ENCODE measurements around the gene DHRS1. TPM values are rescaled to one million over a fixed set of nuclear protein-coding genes. Genes with fewer than 3 reads are reported as not detected.

The DHRS1 gene
- total RNA-seq, 2 experiments from 2014 or later: 14.7 to 14.9 TPM

Other genes starting within 250 kb of the DHRS1 start
- gene CARMIL3, start 247.8 kb downstream of the DHRS1 start, total RNA-seq: under 1 TPM; 0.75 to 1.00 TPM
- gene CPNE6, start 228.2 kb downstream of the DHRS1 start, total RNA-seq: not detected
- 100 to 1,000 TPM; 118 to 125 TPM for gene PCK2, start 205.5 kb downstream of the DHRS1 start, total RNA-seq
- 10 to 100 TPM; 85.6 to 91.8 TPM for gene DCAF11, start 185.0 kb downstream of the DHRS1 start, total RNA-seq
- gene NRL, start 184.8 kb downstream of the DHRS1 start, total RNA-seq: 1 to 10 TPM; 1.2 to 1.9 TPM
- under 1 TPM in 1 of 2 experiments, not detected in 1; 0.86 TPM for gene FITM1, start 169.1 kb downstream of the DHRS1 start, total RNA-seq
- gene PSME1, start 163.6 kb downstream of the DHRS1 start, total RNA-seq: 100 to 1,000 TPM; 403 to 427 TPM
- gene EMC9, start 158.2 kb downstream of the DHRS1 start, total RNA-seq: 10 to 100 TPM; 40.0 to 40.9 TPM
- 100 to 1,000 TPM; 404 to 411 TPM for gene PSME2, start 153.2 kb downstream of the DHRS1 start, total RNA-seq
- 10 to 100 TPM; 75.5 to 80.4 TPM for gene RNF31, start 152.3 kb downstream of the DHRS1 start, total RNA-seq
- 100 to 1,000 TPM; 158 to 172 TPM for gene IRF9, start 138.5 kb downstream of the DHRS1 start, total RNA-seq
- 10 to 100 TPM; 24.9 to 27.9 TPM for gene REC8, start 127.7 kb downstream of the DHRS1 start, total RNA-seq
- 10 to 100 TPM; 69.5 to 72.6 TPM for gene IPO4, start 111.0 kb downstream of the DHRS1 start, total RNA-seq
- gene TM9SF1, start 104.3 kb downstream of the DHRS1 start, total RNA-seq: 10 to 100 TPM; 23.7 to 26.7 TPM
- under 1 TPM in 1 of 2 experiments, not detected in 1; 0.50 TPM for gene TSSK4, start 94.1 kb downstream of the DHRS1 start, total RNA-seq
- 10 to 100 TPM; 79.0 to 84.6 TPM for gene CHMP4A, start 86.3 kb downstream of the DHRS1 start, total RNA-seq
- gene MDP1, start 83.7 kb downstream of the DHRS1 start, total RNA-seq: 10 to 100 TPM; 14.2 to 15.8 TPM
- gene NEDD8, start 67.4 kb downstream of the DHRS1 start, total RNA-seq: 100 to 1,000 TPM; 202 to 213 TPM
- gene GMPR2, start 66.9 kb downstream of the DHRS1 start, total RNA-seq: 10 to 100 TPM; 56.9 to 64.6 TPM
- 100 to 1,000 TPM in 1 of 2 experiments, 10 to 100 TPM in 1; 94.9 to 101 TPM for gene TINF2, start 57.2 kb downstream of the DHRS1 start, total RNA-seq
- gene TGM1, start 36.6 kb downstream of the DHRS1 start, total RNA-seq: 1 to 10 TPM; 3.7 to 4.5 TPM
- 10 to 100 TPM; 39.5 to 40.6 TPM for gene RABGGTA, start 28.2 kb downstream of the DHRS1 start, total RNA-seq
- 10 to 100 TPM; 30.7 to 30.9 TPM for gene NOP9, start 70 bp upstream of the DHRS1 start, total RNA-seq
- 10 to 100 TPM; 22.6 to 25.8 TPM for gene CIDEB, start 8.2 kb upstream of the DHRS1 start, total RNA-seq
- gene LTB4R2, start 10.4 kb upstream of the DHRS1 start, total RNA-seq: 1 to 10 TPM; 9.4 to 9.6 TPM
- gene LTB4R, start 11.7 kb upstream of the DHRS1 start, total RNA-seq: 10 to 100 TPM; 15.4 to 16.7 TPM
- gene ADCY4, start 35.3 kb upstream of the DHRS1 start, total RNA-seq: 1 to 10 TPM; 1.6 to 2.4 TPM
- 10 to 100 TPM; 11.0 to 11.8 TPM for gene RIPK3, start 40.2 kb upstream of the DHRS1 start, total RNA-seq
- gene NFATC4, start 68.4 kb upstream of the DHRS1 start, total RNA-seq: not detected
- under 1 TPM; 0.02 to 0.22 TPM for gene NYNRIN, start 99.2 kb upstream of the DHRS1 start, total RNA-seq
- 1 to 10 TPM; 8.6 to 9.3 TPM for gene CBLN3, start 129.9 kb upstream of the DHRS1 start, total RNA-seq
- gene KHNYN, start 130.2 kb upstream of the DHRS1 start, total RNA-seq: 10 to 100 TPM; 62.5 to 62.9 TPM
- 10 to 100 TPM; 36.2 to 43.8 TPM for gene SDR39U1, start 143.0 kb upstream of the DHRS1 start, total RNA-seq
- gene CMA1, start 208.5 kb upstream of the DHRS1 start, total RNA-seq: not detected